SU-DHL-6 (cell line): ENCODE measurements around the gene DNAAF5.
"Not testable (repeated sequence)": the region's sequence is repeated elsewhere in the genome, so short reads cannot be mapped to it uniquely, and the experiment has no call there.

ENCODE experiments used
- EZH2phosphoT487 ChIP-seq: fragments of 200-600 bp; sonication (generic), shearing (Covaris generic); conservative IDR thresholded peaks from 2 replicates; pipeline ENCODE4 v1.6.1; 2018; ENCODE audit warnings: mild to moderate bottlenecking, antibody characterized with exemption, low read length, moderate library complexity, mixed read lengths
- TF ChIP-seq, protein P1 (sequence below): fragments of 200-600 bp; sonication (generic); IDR thresholded peaks from one replicate; pipeline ENCODE4 v1.5.1; 2017; ENCODE audit warnings: antibody characterized with exemption, mild to moderate bottlenecking, low read length, moderate library complexity; ENCODE audit not compliant: insufficient read depth, poor library complexity, severe bottlenecking

DNA sequence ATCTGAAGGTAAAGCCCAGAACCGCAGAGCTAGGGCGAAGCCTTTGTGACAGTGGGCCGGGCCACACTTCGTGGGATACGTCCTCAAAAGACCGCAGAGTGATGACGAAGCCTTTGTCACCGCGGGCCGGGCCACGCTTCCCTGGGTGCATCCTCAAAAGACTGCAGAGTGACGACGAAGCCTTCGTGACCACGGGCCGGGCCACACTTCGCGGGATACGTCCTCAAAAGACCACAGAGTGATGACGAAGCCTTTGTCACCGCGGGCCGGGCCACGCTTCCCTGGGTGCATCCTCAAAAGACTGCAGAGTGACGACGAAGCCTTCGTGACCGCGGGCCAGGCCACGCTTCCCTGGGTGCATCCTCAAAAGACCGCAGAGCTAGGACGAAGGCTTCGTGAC lies 25.8 kb downstream of the DNAAF5 start:
- TF ChIP-seq, protein P1, sequence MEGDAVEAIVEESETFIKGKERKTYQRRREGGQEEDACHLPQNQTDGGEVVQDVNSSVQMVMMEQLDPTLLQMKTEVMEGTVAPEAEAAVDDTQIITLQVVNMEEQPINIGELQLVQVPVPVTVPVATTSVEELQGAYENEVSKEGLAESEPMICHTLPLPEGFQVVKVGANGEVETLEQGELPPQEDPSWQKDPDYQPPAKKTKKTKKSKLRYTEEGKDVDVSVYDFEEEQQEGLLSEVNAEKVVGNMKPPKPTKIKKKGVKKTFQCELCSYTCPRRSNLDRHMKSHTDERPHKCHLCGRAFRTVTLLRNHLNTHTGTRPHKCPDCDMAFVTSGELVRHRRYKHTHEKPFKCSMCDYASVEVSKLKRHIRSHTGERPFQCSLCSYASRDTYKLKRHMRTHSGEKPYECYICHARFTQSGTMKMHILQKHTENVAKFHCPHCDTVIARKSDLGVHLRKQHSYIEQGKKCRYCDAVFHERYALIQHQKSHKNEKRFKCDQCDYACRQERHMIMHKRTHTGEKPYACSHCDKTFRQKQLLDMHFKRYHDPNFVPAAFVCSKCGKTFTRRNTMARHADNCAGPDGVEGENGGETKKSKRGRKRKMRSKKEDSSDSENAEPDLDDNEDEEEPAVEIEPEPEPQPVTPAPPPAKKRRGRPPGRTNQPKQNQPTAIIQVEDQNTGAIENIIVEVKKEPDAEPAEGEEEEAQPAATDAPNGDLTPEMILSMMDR: not testable (repeated sequence)
- not testable (repeated sequence) for TF ChIP-seq EZH2phosphoT487
